ENCODE data around the gene BCAR1.

DNA sequence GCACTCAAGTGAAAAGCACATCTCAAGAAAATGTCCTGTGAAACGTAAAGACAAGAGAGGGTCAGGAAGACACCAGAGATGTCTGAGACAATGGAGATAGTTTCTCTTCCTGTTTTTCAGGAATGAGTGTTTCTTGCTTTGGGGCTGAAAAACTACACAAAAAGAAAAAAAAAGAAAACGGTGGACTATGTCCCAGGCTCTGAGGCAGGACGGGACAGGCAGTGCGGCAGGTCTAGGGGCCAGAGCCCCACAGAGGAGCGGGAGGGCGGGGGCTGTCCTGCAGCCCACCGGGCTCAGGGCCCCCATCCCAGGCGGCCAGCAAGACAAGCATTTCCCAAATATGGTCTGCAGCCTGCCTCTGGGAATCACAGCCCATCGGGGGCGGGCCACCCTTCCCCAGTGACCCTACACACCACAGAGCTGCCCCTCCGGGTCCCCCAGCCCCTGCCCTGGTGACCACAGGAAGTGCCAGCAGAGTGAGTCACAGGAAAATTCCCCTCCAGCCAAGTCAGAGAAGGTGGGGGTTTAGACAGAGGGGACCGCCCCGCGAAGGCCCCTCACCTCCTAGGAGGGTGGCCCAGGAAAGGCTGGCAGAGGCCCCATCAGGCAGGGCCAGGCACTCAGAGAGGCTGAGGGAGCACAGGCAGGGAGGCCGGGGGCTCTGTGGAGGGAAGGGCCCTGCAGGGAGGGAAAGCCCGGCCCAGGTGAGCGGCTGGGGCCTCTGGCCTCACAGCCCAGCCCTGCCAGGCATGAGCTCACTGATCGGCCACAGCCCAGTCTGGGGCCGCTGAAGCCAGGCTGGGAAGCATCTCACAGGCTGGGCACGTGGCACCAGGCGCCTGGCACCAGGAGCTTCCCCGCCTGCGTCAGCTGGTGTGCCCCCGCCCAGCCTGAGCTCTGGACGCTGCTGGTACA lies 6.3 kb downstream of the BCAR1 start:
- TF ChIP-seq, protein P1, sequence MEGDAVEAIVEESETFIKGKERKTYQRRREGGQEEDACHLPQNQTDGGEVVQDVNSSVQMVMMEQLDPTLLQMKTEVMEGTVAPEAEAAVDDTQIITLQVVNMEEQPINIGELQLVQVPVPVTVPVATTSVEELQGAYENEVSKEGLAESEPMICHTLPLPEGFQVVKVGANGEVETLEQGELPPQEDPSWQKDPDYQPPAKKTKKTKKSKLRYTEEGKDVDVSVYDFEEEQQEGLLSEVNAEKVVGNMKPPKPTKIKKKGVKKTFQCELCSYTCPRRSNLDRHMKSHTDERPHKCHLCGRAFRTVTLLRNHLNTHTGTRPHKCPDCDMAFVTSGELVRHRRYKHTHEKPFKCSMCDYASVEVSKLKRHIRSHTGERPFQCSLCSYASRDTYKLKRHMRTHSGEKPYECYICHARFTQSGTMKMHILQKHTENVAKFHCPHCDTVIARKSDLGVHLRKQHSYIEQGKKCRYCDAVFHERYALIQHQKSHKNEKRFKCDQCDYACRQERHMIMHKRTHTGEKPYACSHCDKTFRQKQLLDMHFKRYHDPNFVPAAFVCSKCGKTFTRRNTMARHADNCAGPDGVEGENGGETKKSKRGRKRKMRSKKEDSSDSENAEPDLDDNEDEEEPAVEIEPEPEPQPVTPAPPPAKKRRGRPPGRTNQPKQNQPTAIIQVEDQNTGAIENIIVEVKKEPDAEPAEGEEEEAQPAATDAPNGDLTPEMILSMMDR (IDR thresholded peaks at IDR 0.05), result no peak
- TF ChIP-seq POLR2AphosphoS5 (IDR thresholded peaks at IDR 0.05) (peak in 1 of 3 donors; percentile 38), POLR2A (IDR thresholded peaks at IDR 0.05) (no peak)

Measured in suprapubic skin (tissue), 4 donors.